ENCODE measurements around the gene UBXN4. TPM values are rescaled to one million over a fixed set of nuclear protein-coding genes. Genes with fewer than 3 reads are reported as not detected.
"Not testable (repeated sequence)": the region's sequence is repeated elsewhere in the genome, so short reads cannot be mapped to it uniquely, and the experiment has no call there.

UBXN4 gene
- 100 to 1,000 TPM in 2 of 8 experiments, 10 to 100 TPM in 6; 35.9 to 114 (median 57.2) TPM for total RNA-seq

GRCh38 chr2:135741395-135742324, at the start of gene UBXN4:
TSS of gene UBXN4 (plus strand) at chr2:135741855. CDS start at chr2:135741930, 75 bp downstream.
- in situ Hi-C loops (cut with MboI; ENCODE audit: low pct_unique_long_range_greater_than_20kb in 2 of 9, low sequenced_read_pairs in 9 of 9, unreplicated experiment in 9 of 9), result no loop called here
- H3K4me3 ChIP-seq, result peak within 1 kb of the TSS; percentile 52 to 100 (median 70)
- ATAC-seq (replicated peaks in 6 of 8), result peak; percentile 86 to 96 (median 95)
- peaks cover 0 to 12% of the 10 kb centered on the region in 2 donors for H3K4me1 ChIP-seq (replicated peaks in 1 of 2)
- 0 to 60% (median 6%) methylated on average over 1 to 23 of the region's 93 CpGs; no CpG with 5 or more reads in 3 of the 10 experiments for WGBS, 10 experiments
- H3K27ac ChIP-seq, result peak within 1 kb of the TSS; percentile 94 to 98

- WGBS, 10 experiments, result 70 to 100% (median 88%) methylated on average over 1 to 2 of the region's 2 CpGs; no CpG with 5 or more reads in 3 of the 10 experiments
- H3K4me1 ChIP-seq (replicated peaks in 1 of 2), result no peaks in the 10 kb centered on the region
- no peak overlapping the region for H3K27ac ChIP-seq
- ATAC-seq (replicated peaks in 6 of 8), result no peak
- H3K4me3 ChIP-seq, result no peak overlapping the region
- in situ Hi-C loops (cut with MboI; ENCODE audit: low pct_unique_long_range_greater_than_20kb in 2 of 9, low sequenced_read_pairs in 9 of 9, unreplicated experiment in 9 of 9), result no loop called here
Observed at GRCh38 chr2:135694711-135695110, 46.9 kb upstream of the UBXN4 start.

GRCh38 chr2:135698838-135699237, 42.8 kb upstream of the UBXN4 start:
- Histone ChIP-seq H3K27ac (no peak overlapping the region), H3K4me1 (replicated peaks in 1 of 2) (no peaks in the 10 kb centered on the region), H3K4me3 (no peak overlapping the region)
- 82 to 100% (median 98%) methylated on average over 1 to 2 of the region's 2 CpGs; no CpG with 5 or more reads in 1 of the 10 experiments for WGBS, 10 experiments
- in situ Hi-C loops (cut with MboI; ENCODE audit: low pct_unique_long_range_greater_than_20kb in 2 of 9, low sequenced_read_pairs in 9 of 9, unreplicated experiment in 9 of 9), result no loop called here
- ATAC-seq (replicated peaks in 6 of 8), result no peak

GRCh38 chr2:135701442-135701841, 40.2 kb upstream of the UBXN4 start:
- 29 to 100% (median 97%) methylated on average over 1 to 2 of the region's 2 CpGs; no CpG with 5 or more reads in 4 of the 10 experiments for WGBS, 10 experiments
- Histone ChIP-seq H3K4me1 (replicated peaks in 1 of 2) (no peaks in the 10 kb centered on the region), H3K4me3 (no peak overlapping the region), H3K27ac (no peak overlapping the region)
- in situ Hi-C loops (cut with MboI; ENCODE audit: low pct_unique_long_range_greater_than_20kb in 2 of 9, low sequenced_read_pairs in 9 of 9, unreplicated experiment in 9 of 9), result loop anchor here in 4 of 9 experiments (25.0 kb wide), 2 partner anchors 689 to 714 kb away; no protein-coding TSS in a partner anchor
- ATAC-seq (replicated peaks in 6 of 8), result peak in 1 of 8 experiments; percentile 54

- ATAC-seq (replicated peaks in 6 of 8), result no peak
- WGBS, 10 experiments, result 60 to 100% (median 86%) methylated on average over 1 of the region's 1 CpG; no CpG with 5 or more reads in 1 of the 10 experiments
- in situ Hi-C loops (cut with MboI; ENCODE audit: low pct_unique_long_range_greater_than_20kb in 2 of 9, low sequenced_read_pairs in 9 of 9, unreplicated experiment in 9 of 9), result loop anchor here in 4 of 9 experiments (25.0 kb wide), 2 partner anchors 691 to 716 kb away; no protein-coding TSS in a partner anchor
- no peak overlapping the region for H3K27ac ChIP-seq
- H3K4me1 ChIP-seq (replicated peaks in 1 of 2), result no peaks in the 10 kb centered on the region
- no peak overlapping the region for H3K4me3 ChIP-seq
Observed at GRCh38 chr2:135703300-135703699, 38.4 kb upstream of the UBXN4 start.

GRCh38 chr2:135704075-135704474, 37.6 kb upstream of the UBXN4 start:
- whole genome bisulfite sequencing, 10 experiments, result 86 to 100% (median 97%) methylated on average over 1 to 5 of the region's 5 CpGs; no CpG with 5 or more reads in 2 of the 10 experiments

GRCh38 chr2:135708159-135708558, 33.5 kb upstream of the UBXN4 start:
- Histone ChIP-seq H3K27ac (no peak overlapping the region), H3K4me3 (no peak overlapping the region), H3K4me1 (replicated peaks in 1 of 2) (no peaks in the 10 kb centered on the region)
- no peak for ATAC-seq (replicated peaks in 6 of 8)
- in situ Hi-C loops (cut with MboI; ENCODE audit: low pct_unique_long_range_greater_than_20kb in 2 of 9, low sequenced_read_pairs in 9 of 9, unreplicated experiment in 9 of 9), result loop anchor here in 4 of 9 experiments (25.0 kb wide), 2 partner anchors 696 to 721 kb away; no protein-coding TSS in a partner anchor
- 80 to 100% (median 94%) methylated on average over 1 to 4 of the region's 4 CpGs for WGBS, 10 experiments

More at GRCh38 chr2:135704075-135704474, 37.6 kb upstream of the UBXN4 start:
- H3K27ac ChIP-seq; H3K4me3 ChIP-seq; H3K4me1 ChIP-seq (replicated peaks in 1 of 2): not testable (repeated sequence)
- in situ Hi-C loops (cut with MboI; ENCODE audit: low pct_unique_long_range_greater_than_20kb in 2 of 9, low sequenced_read_pairs in 9 of 9, unreplicated experiment in 9 of 9), result loop anchor here in 4 of 9 experiments (25.0 kb wide), 2 partner anchors 692 to 717 kb away; no protein-coding TSS in a partner anchor
- peak in 3 of 8 experiments; percentile 33 to 74 (median 69) for ATAC-seq (replicated peaks in 6 of 8)

GRCh38 chr2:135709992-135710391, 31.7 kb upstream of the UBXN4 start:
- in situ Hi-C loops (cut with MboI; ENCODE audit: low pct_unique_long_range_greater_than_20kb in 2 of 9, low sequenced_read_pairs in 9 of 9, unreplicated experiment in 9 of 9), result loop anchor here in 4 of 9 experiments (25.0 kb wide), 2 partner anchors 698 to 723 kb away; no protein-coding TSS in a partner anchor
- peak in 4 of 8 experiments; percentile 28 to 71 (median 40) for ATAC-seq (replicated peaks in 6 of 8)
- H3K4me3 ChIP-seq, result no peak overlapping the region
- H3K27ac ChIP-seq, result no peak overlapping the region
- 0 to 93% (median 60%) methylated on average over 2 to 5 of the region's 6 CpGs for WGBS, 10 experiments
- H3K4me1 ChIP-seq (replicated peaks in 1 of 2), result no peaks in the 10 kb centered on the region

- 88 to 100% (median 99%) methylated on average over 1 to 9 of the region's 9 CpGs for WGBS, 10 experiments
- not testable (repeated sequence) for ATAC-seq (replicated peaks in 6 of 8); H3K4me1 ChIP-seq (replicated peaks in 1 of 2); H3K4me3 ChIP-seq; H3K27ac ChIP-seq
- in situ Hi-C loops (cut with MboI; ENCODE audit: low pct_unique_long_range_greater_than_20kb in 2 of 9, low sequenced_read_pairs in 9 of 9, unreplicated experiment in 9 of 9), result loop anchor here in 4 of 9 experiments (25.0 kb wide), 2 partner anchors 703 to 728 kb away; no protein-coding TSS in a partner anchor
Observed at GRCh38 chr2:135715086-135715485, 26.6 kb upstream of the UBXN4 start.

- WGBS, 10 experiments, result 0 to 100% (median 94%) methylated on average over 1 to 2 of the region's 2 CpGs; no CpG with 5 or more reads in 3 of the 10 experiments
- in situ Hi-C loops (cut with MboI; ENCODE audit: low pct_unique_long_range_greater_than_20kb in 2 of 9, low sequenced_read_pairs in 9 of 9, unreplicated experiment in 9 of 9), result no loop called here
- no peak for ATAC-seq (replicated peaks in 6 of 8)
- Histone ChIP-seq H3K4me1 (replicated peaks in 1 of 2) (no peaks in the 10 kb centered on the region), H3K4me3 (no peak overlapping the region), H3K27ac (no peak overlapping the region)
Observed at GRCh38 chr2:135728064-135728743, 13.5 kb upstream of the UBXN4 start.

- no peak for ATAC-seq (replicated peaks in 6 of 8)
- in situ Hi-C loops (cut with MboI; ENCODE audit: low pct_unique_long_range_greater_than_20kb in 2 of 9, low sequenced_read_pairs in 9 of 9, unreplicated experiment in 9 of 9), result no loop called here
- 59 to 100% (median 91%) methylated on average over 2 to 5 of the region's 5 CpGs; no CpG with 5 or more reads in 3 of the 10 experiments for WGBS, 10 experiments
- Histone ChIP-seq H3K4me3 (no peak overlapping the region), H3K27ac (no peak overlapping the region), H3K4me1 (replicated peaks in 1 of 2) (no peaks in the 10 kb centered on the region)
Observed at GRCh38 chr2:135732561-135732960, 9.1 kb upstream of the UBXN4 start.

GRCh38 chr2:135733045-135733444, 8.6 kb upstream of the UBXN4 start:
- H3K27ac ChIP-seq, result no peak overlapping the region
- H3K4me1 ChIP-seq (replicated peaks in 1 of 2), result no peaks in the 10 kb centered on the region
- ATAC-seq (replicated peaks in 6 of 8), result no peak
- 100% methylated on average over 1 to 2 of the region's 2 CpGs; no CpG with 5 or more reads in 3 of the 10 experiments for WGBS, 10 experiments
- H3K4me3 ChIP-seq, result no peak overlapping the region
- in situ Hi-C loops (cut with MboI; ENCODE audit: low pct_unique_long_range_greater_than_20kb in 2 of 9, low sequenced_read_pairs in 9 of 9, unreplicated experiment in 9 of 9), result no loop called here
